HG02642 (cell line): Measurements from ENCODE around the gene NEK11.
"Not testable (repeated sequence)": the region's sequence is repeated elsewhere in the genome, so short reads cannot be mapped to it uniquely, and the experiment has no call there.

ENCODE experiments used
- ATAC-seq: cut with Tn5 transposase; IDR thresholded peaks from one replicate; pipeline ENCODE4 v1.9.1; 2021; ENCODE audit warnings: mild to moderate bottlenecking; ENCODE audit not compliant: unreplicated experiment, poor library complexity

NEK11 gene

GRCh38 chr3:131036986-131037385 is 10.3 kb downstream of the NEK11 start:
- ATAC-seq: no peak

GRCh38 chr3:131038326-131038725 is 11.6 kb downstream of the NEK11 start:
- no peak for ATAC-seq

GRCh38 chr3:131042271-131042985 is 15.8 kb downstream of the NEK11 start:
- ATAC-seq: not testable (repeated sequence)

- ATAC-seq: no peak
These were observed 20.9 kb downstream of the NEK11 start for GRCh38 chr3:131047582-131047981.

GRCh38 chr3:131048030-131048429 is 21.4 kb downstream of the NEK11 start:
- no peak for ATAC-seq

- no peak for ATAC-seq
These were observed 23.3 kb downstream of the NEK11 start for GRCh38 chr3:131050001-131050400.

GRCh38 chr3:131053043-131053859 is 26.6 kb downstream of the NEK11 start:
- no peak for ATAC-seq

GRCh38 chr3:131067983-131068382 is 41.3 kb downstream of the NEK11 start:
- no peak for ATAC-seq

- no peak for ATAC-seq
These were observed 45.5 kb downstream of the NEK11 start for GRCh38 chr3:131072099-131072559.

- no peak for ATAC-seq
These were observed 46.2 kb downstream of the NEK11 start for GRCh38 chr3:131072845-131073244.

- ATAC-seq: no peak
These were observed 49.1 kb downstream of the NEK11 start for GRCh38 chr3:131075632-131076328.

GRCh38 chr3:131077904-131078303 is 51.2 kb downstream of the NEK11 start:
- no peak for ATAC-seq

GRCh38 chr3:131079086-131079485 is 52.4 kb downstream of the NEK11 start:
- no peak for ATAC-seq

- no peak for ATAC-seq
These were observed 54.5 kb downstream of the NEK11 start for GRCh38 chr3:131081224-131081623.

- ATAC-seq: no peak
These were observed 55.6 kb downstream of the NEK11 start for GRCh38 chr3:131082246-131082645.

GRCh38 chr3:131082871-131083863 is 56.5 kb downstream of the NEK11 start:
- no peak for ATAC-seq

GRCh38 chr3:131091768-131092167 is 65.1 kb downstream of the NEK11 start:
- no peak for ATAC-seq

GRCh38 chr3:131107637-131108433 is 81.2 kb downstream of the NEK11 start:
- no peak for ATAC-seq

- ATAC-seq: no peak
These were observed 82.5 kb downstream of the NEK11 start for GRCh38 chr3:131109156-131109555.
